Inflammatory macrophage treated with lipopolysaccharide for 4 hours (primary cell): ENCODE results near the gene APOL4.
A peak's percentile ranks its signal among the peaks of the same experiment; 100 is the strongest.
"Not testable (repeated sequence)": the region's sequence is repeated elsewhere in the genome, so short reads cannot be mapped to it uniquely, and the experiment has no call there.

Experiments
- DNase-seq: peaks from one replicate; pipeline ENCODE4 v3.0.0-alpha.2; 2020

The APOL4 gene

GRCh38 chr22:36229649-36230048 is 28.0 kb upstream of the APOL4 start:
- DNase-seq, result not testable (repeated sequence)

GRCh38 chr22:36228944-36229343 is 27.3 kb upstream of the APOL4 start:
- no peak for DNase-seq

- DNase-seq, result not testable (repeated sequence)
These were observed 26.8 kb upstream of the APOL4 start for GRCh38 chr22:36228369-36228768.

GRCh38 chr22:36227806-36228205 is 26.2 kb upstream of the APOL4 start:
- DNase-seq, result no peak

GRCh38 chr22:36227396-36227795 is 25.8 kb upstream of the APOL4 start:
- DNase-seq, result peak; percentile 35

- no peak for DNase-seq
These were observed 24.6 kb upstream of the APOL4 start for GRCh38 chr22:36226189-36226588.

- DNase-seq, result no peak
These were observed 23.8 kb upstream of the APOL4 start for GRCh38 chr22:36225333-36225922.

- DNase-seq, result no peak
These were observed 22.6 kb upstream of the APOL4 start for GRCh38 chr22:36224245-36224644.

GRCh38 chr22:36223504-36223903 is 21.9 kb upstream of the APOL4 start:
- no peak for DNase-seq

- no peak for DNase-seq
These were observed 21.4 kb upstream of the APOL4 start for GRCh38 chr22:36222887-36223450.

GRCh38 chr22:36221799-36222751 is 20.5 kb upstream of the APOL4 start:
- DNase-seq, result peak; percentile 43

- DNase-seq, result peak; percentile 61
These were observed 18.9 kb upstream of the APOL4 start for GRCh38 chr22:36220451-36220921.

- peak; percentile 65 for DNase-seq
These were observed 17.1 kb upstream of the APOL4 start for GRCh38 chr22:36218648-36219193.

- DNase-seq, result no peak
These were observed 14.4 kb upstream of the APOL4 start for GRCh38 chr22:36215981-36216380.

GRCh38 chr22:36213586-36213985 is 12.0 kb upstream of the APOL4 start:
- no peak for DNase-seq

- DNase-seq, result peak; percentile 68
These were observed 11.3 kb upstream of the APOL4 start for GRCh38 chr22:36212901-36213300.

- DNase-seq, result peak; percentile 57
These were observed 9.7 kb upstream of the APOL4 start for GRCh38 chr22:36211237-36211861.

GRCh38 chr22:36210224-36210623 is 8.6 kb upstream of the APOL4 start:
- peak; percentile 64 for DNase-seq

- not testable (repeated sequence) for DNase-seq
These were observed 7.9 kb upstream of the APOL4 start for GRCh38 chr22:36209488-36209908.

GRCh38 chr22:36208914-36209313 is 7.3 kb upstream of the APOL4 start:
- no peak for DNase-seq

GRCh38 chr22:36208162-36208765 is 6.7 kb upstream of the APOL4 start:
- peak; percentile 40 for DNase-seq

- DNase-seq, result peak; percentile 60
These were observed 4.6 kb upstream of the APOL4 start for GRCh38 chr22:36206255-36206654.
